ENCODE measurements around the gene ABCG5. TPM values are rescaled to one million over a fixed set of nuclear protein-coding genes. Genes with fewer than 3 reads are reported as not detected.

The ABCG5 gene
- total RNA-seq, 6 donors from 2014 or later, result 0.09 TPM; not detected in 5

DNA sequence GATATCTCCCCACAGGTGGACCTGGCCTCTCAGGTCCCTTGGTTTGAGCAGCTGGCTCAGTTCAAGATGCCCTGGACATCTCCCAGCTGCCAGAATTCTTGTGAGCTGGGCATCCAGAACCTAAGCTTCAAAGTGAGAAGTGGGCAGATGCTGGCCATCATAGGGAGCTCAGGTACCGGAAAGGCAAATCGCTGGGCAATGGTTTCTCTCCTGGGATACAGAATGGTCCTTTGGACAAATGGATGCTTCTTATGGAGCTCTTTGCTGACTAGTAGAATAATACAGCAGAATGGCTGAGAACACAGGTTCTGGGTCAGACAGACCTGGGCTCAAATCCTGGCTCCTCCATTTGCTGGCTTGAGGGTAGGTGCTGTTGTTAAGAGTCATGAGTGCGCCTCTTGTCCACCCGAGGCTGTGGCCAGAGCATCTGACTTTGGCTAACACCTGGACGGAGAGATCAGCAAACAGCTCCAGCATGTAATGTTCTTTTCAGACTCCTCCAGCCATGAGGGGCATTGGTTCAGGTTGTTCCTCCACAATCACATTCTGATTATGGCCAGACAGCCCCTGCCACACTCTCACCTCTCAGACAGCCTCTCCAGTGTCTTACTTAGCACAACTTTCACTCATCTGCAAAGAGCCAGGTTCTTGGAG, 7.6 kb upstream of the ABCG5 start:
- Histone ChIP-seq H3K9me3 (no peaks in the 10 kb centered on the region), H3K27ac (no peak overlapping the region), H3K36me3 (no peaks in the 10 kb centered on the region), H3K4me3 (no peak overlapping the region), H3K4me1 (no peaks in the 10 kb centered on the region), H3K27me3 (no peaks in the 10 kb centered on the region)
- no peak for DNase-seq
- 81 to 87% methylated on average over 4 to 5 of the region's 5 CpGs for WGBS, 2 donors
- ATAC-seq (ENCODE audit: low FRiP score in 2 of 2), result no peak
- TF ChIP-seq EP300 (IDR thresholded peaks at IDR 0.05) (no peak), POLR2A (IDR thresholded peaks at IDR 0.05) (no peak), POLR2AphosphoS5 (IDR thresholded peaks at IDR 0.05) (no peak)
- TF ChIP-seq, protein P1, sequence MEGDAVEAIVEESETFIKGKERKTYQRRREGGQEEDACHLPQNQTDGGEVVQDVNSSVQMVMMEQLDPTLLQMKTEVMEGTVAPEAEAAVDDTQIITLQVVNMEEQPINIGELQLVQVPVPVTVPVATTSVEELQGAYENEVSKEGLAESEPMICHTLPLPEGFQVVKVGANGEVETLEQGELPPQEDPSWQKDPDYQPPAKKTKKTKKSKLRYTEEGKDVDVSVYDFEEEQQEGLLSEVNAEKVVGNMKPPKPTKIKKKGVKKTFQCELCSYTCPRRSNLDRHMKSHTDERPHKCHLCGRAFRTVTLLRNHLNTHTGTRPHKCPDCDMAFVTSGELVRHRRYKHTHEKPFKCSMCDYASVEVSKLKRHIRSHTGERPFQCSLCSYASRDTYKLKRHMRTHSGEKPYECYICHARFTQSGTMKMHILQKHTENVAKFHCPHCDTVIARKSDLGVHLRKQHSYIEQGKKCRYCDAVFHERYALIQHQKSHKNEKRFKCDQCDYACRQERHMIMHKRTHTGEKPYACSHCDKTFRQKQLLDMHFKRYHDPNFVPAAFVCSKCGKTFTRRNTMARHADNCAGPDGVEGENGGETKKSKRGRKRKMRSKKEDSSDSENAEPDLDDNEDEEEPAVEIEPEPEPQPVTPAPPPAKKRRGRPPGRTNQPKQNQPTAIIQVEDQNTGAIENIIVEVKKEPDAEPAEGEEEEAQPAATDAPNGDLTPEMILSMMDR (IDR thresholded peaks at IDR 0.05), result no peak

DNA sequence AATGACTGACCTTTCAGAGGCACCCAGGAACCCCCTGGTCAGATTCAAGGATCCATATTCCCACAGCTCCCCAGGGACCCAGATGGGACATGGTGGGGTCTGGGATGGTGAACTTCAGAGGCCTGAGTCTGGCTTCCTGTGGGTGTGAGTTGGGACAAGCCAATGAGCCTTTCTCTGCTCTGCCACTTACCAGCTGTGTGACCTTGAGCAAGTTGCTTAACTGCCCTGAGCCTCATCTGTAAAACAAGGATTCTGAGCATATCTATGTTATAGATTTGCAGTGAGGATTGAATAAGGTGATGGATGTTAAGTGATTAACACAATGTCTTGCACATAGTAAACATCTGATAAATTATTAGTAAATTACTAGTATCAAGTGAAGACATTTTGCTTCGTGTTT, 6.5 kb upstream of the ABCG5 start:
- no peaks in the 10 kb centered on the region for H3K4me1 ChIP-seq
- TF ChIP-seq EP300 (IDR thresholded peaks at IDR 0.05) (no peak), POLR2A (IDR thresholded peaks at IDR 0.05) (no peak)
- TF ChIP-seq, protein P1 (IDR thresholded peaks at IDR 0.05), result no peak
- 81% methylated on average over 1 of the region's 1 CpG for WGBS, 2 donors
- no peaks in the 10 kb centered on the region for H3K9me3 ChIP-seq
- H3K27ac ChIP-seq, result no peak overlapping the region
- DNase-seq (no peak), ATAC-seq (ENCODE audit: low FRiP score in 2 of 2) (no peak)
- H3K4me3 ChIP-seq, result no peak overlapping the region
- no peaks in the 10 kb centered on the region for H3K36me3 ChIP-seq
- H3K27me3 ChIP-seq, result no peaks in the 10 kb centered on the region

DNA sequence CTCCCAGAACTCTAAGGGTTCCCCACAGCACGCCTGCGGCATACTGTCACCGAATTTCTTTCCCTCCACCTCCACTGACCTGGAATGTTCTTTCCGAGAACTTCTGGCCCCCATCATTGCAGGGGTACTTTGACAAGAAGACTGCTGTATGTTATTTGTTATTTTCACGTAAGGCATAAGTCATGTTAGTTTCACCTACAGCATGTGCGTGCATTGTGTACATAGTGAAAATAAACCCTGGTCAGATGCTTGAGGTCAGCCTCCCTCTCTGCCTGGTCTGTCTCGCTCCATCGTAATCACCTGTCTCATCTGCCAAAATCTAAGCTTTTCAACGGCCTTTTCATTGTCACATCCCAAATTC, 4.2 kb upstream of the ABCG5 start:
- Histone ChIP-seq H3K36me3 (no peaks in the 10 kb centered on the region), H3K27ac (no peak overlapping the region), H3K4me3 (no peak overlapping the region), H3K4me1 (no peaks in the 10 kb centered on the region), H3K9me3 (no peaks in the 10 kb centered on the region), H3K27me3 (no peaks in the 10 kb centered on the region)
- no peak for ATAC-seq (ENCODE audit: low FRiP score in 2 of 2)
- no peak for TF ChIP-seq POLR2A (IDR thresholded peaks at IDR 0.05)
- 78 to 84% methylated on average over 9 of the region's 9 CpGs for WGBS, 2 donors
- no peak for DNase-seq

DNA sequence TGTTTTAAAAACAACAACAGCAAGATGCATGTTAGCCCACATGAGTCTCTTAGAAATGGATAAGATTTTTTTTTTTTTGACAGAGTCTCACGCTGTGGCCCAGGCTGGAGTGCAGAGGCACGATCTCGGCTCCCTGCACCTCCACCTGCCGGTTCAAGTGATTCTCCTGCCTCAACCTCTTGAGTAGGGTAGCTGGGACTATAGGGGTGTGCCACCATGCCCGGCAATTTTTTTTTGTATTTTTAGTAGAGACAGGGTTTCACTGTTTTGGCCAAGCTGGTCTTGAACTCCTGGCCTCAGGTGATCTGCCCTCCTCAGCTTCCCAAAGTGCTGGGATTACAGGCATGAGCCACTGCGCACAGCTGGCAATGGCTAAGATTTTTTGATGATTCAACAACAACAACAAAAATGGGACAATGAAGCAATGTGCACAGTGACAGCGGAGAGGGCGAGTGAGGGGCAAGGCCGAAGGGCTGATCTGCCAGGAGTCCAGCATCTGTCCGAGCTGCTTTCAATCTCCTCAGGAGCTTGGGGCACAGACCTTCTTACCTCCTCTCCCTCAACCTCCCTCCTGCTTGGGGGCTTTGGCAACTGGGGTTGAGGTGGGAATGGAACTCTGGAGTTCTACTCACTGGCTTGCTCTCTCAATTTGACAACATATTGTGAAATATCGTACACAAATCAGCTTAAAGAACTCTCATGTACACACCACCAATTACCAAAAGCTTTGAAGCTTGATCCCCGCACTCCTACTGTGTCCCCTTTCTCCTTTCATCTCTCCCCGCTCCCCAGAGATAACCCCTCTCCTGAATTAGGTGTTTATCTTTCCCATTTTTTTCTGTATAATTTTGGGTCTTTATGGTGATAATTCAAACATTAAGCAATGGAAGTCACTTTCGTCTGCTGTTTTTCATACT, 3.6 kb upstream of the ABCG5 start:
- H3K9me3 ChIP-seq, result no peaks in the 10 kb centered on the region
- no peak overlapping the region for H3K27ac ChIP-seq
- DNase-seq (no peak), ATAC-seq (ENCODE audit: low FRiP score in 2 of 2) (no peak)
- no peak overlapping the region for H3K4me3 ChIP-seq
- no peaks in the 10 kb centered on the region for H3K27me3 ChIP-seq
- no peaks in the 10 kb centered on the region for H3K4me1 ChIP-seq
- WGBS, 2 donors, result 90 to 91% methylated on average over 14 of the region's 14 CpGs
- TF ChIP-seq POLR2A (IDR thresholded peaks at IDR 0.05) (no peak), POLR2AphosphoS5 (IDR thresholded peaks at IDR 0.05) (no peak), EP300 (IDR thresholded peaks at IDR 0.05) (no peak)
- TF ChIP-seq, protein P1 (IDR thresholded peaks at IDR 0.05), result no peak
- no peaks in the 10 kb centered on the region for H3K36me3 ChIP-seq

DNA sequence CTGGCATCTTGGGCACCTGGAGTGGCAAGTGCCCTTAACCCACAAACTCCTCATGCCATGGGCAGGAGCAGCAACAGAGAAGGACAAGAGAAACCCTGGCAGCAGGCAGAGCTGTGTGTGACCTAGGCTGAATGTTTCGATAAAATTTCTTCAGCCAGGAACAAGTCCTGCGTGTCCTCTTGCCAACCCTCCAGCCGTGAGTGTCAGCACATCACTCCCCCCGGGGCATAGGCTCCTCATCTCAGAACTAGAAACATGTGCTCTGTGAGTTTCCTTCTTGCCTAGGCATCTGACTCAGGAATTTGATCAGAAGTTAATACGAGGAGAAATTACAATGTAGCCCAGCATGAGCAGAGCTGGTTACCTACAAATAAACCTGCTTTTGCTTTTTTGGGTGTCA, 2.3 kb upstream of the ABCG5 start:
- H3K9me3 ChIP-seq, result no peaks in the 10 kb centered on the region
- no peaks in the 10 kb centered on the region for H3K27me3 ChIP-seq
- TF ChIP-seq POLR2AphosphoS5 (IDR thresholded peaks at IDR 0.05), result no peak
- no peak for TF ChIP-seq EP300 (IDR thresholded peaks at IDR 0.05)
- no peak for TF ChIP-seq POLR2A (IDR thresholded peaks at IDR 0.05)
- TF ChIP-seq, protein P1 (IDR thresholded peaks at IDR 0.05), result no peak
- no peak for DNase-seq
- H3K4me1 ChIP-seq, result no peaks in the 10 kb centered on the region
- H3K27ac ChIP-seq, result no peak overlapping the region
- no peaks in the 10 kb centered on the region for H3K36me3 ChIP-seq
- H3K4me3 ChIP-seq, result no peak overlapping the region
- ATAC-seq (ENCODE audit: low FRiP score in 2 of 2), result no peak
- 60 to 79% methylated on average over 5 of the region's 5 CpGs for WGBS, 2 donors

Data from upper lobe of left lung (tissue), 6 donors.